Heart left ventricle (tissue), 16 donors: ENCODE results near the gene MAS1L. TPM values are rescaled to one million over a fixed set of nuclear protein-coding genes. Genes with fewer than 3 reads are reported as not detected.

Experiments used
- ATAC-seq, 4 donors: fragments of 200-7000 bp; cut with Tn5 transposase; one replicate each; pipeline ENCODE4 v1.9.1; 2020 to 2022; ENCODE audit warnings: moderate library complexity in 4 of 4, mild to moderate bottlenecking in 3 of 4, moderate number of reproducible peaks in 1 of 4
- DNase-seq, 5 donors: peaks; one replicate each; pipeline ENCODE4 v3.0.0-alpha.2; 2020
- H3K27ac ChIP-seq, 12 donors: fragments of 200-600 bp; sonication (generic) in 4 of 12; one replicate each; pipeline versions ENCODE4 v1.5.0 to v1.8.0; 2016 to 2022; ENCODE audit warnings: mild to moderate bottlenecking in 2 of 12
- H3K27me3 ChIP-seq, 9 donors: fragments of 200-600 bp; sonication (generic) in 2 of 9; one replicate each; pipeline versions ENCODE4 v1.5.1 to v1.8.0; 2016 to 2022; ENCODE audit warnings: mild to moderate bottlenecking in 3 of 9
- H3K36me3 ChIP-seq, 9 donors: fragments of 200-600 bp; sonication (generic) in 2 of 9; one replicate each; pipeline versions ENCODE4 v1.5.0 to v1.8.0; 2018 to 2022; ENCODE audit warnings: mild to moderate bottlenecking in 2 of 9
- H3K4me1 ChIP-seq, 12 donors: fragments of 200-600 bp; sonication (generic) in 4 of 12; one replicate each; pipeline versions ENCODE4 v1.5.0 to v1.8.0; 2016 to 2022; ENCODE audit warnings: mild to moderate bottlenecking in 3 of 12
- H3K4me3 ChIP-seq, 12 donors: fragments of 200-600 bp; sonication (generic) in 4 of 12; one replicate each; pipeline versions ENCODE4 v1.5.0 to v1.8.0; 2017 to 2022; ENCODE audit warnings: mild to moderate bottlenecking in 9 of 12, moderate library complexity in 4 of 12
- H3K9me3 ChIP-seq, 12 donors: fragments of 200-600 bp; sonication (generic) in 4 of 12; one replicate each; pipeline versions ENCODE4 v1.5.0 to v1.8.0; 2016 to 2022; ENCODE audit warnings: mild to moderate bottlenecking in 1 of 12
- POLR2A ChIP-seq, 2 donors: fragments of 450-650 bp; IDR thresholded peaks; one replicate each; pipeline ENCODE4 v1.6.1; 2017; ENCODE audit warnings: antibody characterized with exemption in 2 of 2, mild to moderate bottlenecking in 2 of 2, moderate library complexity in 2 of 2
- WGBS, 4 donors: extraction: QIAGEN DNeasy Blood & Tissue Kit in 2 of 4; methylation state at CpG; one replicate each; pipeline versions ENCODE4 v1.1.5 to v1.1.7; 2013 to 2018; 5-methylcytosine and 5-hydroxymethylcytosine counted together
- intact Hi-C, 10 donors: fragments of 100-400 bp; cut with DNase I; formaldehyde crosslinking; loops; one replicate each; pipeline versions ENCODE4 v1.11.1 to v1.14.2; 2022
- polyA plus RNA-seq, 2 donors: library from polyadenylated mRNA; stranded (reverse); fragments of 200-250 nt; gene quantifications; one replicate each; pipeline ENCODE4 v1.2.3, GENCODE V29; 2013
- total RNA-seq, 9 donors: library from RNA; depleted of rRNA in 2 of 9; stranded (reverse); fragments of >200 nt in 2 of 9; fragmentation: NEBNext Ultra II Directional in 3 of 9; extraction: Animal tissue kit (Norgen Biotek cat#: 25700) in 3 of 9; gene quantifications; one replicate each; pipeline versions ENCODE4 v1.1.0 to v1.2.4, GENCODE V29; 2016 to 2023
- TF ChIP-seq, protein P1 (sequence below), 12 donors: fragments of 200-600 bp; sonication (generic) in 4 of 12; IDR thresholded peaks; one replicate each; pipeline versions ENCODE4 v1.5.0 to v1.8.0; 2018 to 2022; ENCODE audit warnings: antibody characterized with exemption in 12 of 12, mild to moderate bottlenecking in 5 of 12
- donor health status: ischemic (EF 13 %, LVEDD 7.1; RV severe dilation, severe dysfunction).
- donor health status: healthy with polysubstance abuse.
- donor health status: DM: no; HTN: yes; CAD: no.
- donor health status: DM: no; HTN: no; CAD: no.
- donor health status: ischemic (EF 25% LVEDD 6.9; RV normal size, moderate dysfunction).
- donor health status: ischemic (EF 25% LVEDD 5.7; RV mildly dilated, moderate dysfunction).
- donor health status: healthy.
- donor health status: DM: yes; HTN: yes; CAD: no.
- donor health status: ischemic (EF 35%, LVEDD 5.7; RV mildly dilated, moderate dysfunction).
- donor health status: nonischemic (EF 11% LVEDD 7.7; RV severe dilation, severe dysfunction).
- donor health status: DM: yes; HTN: yes; CAD: no.
- donor health status: PGD.
- donor health status: ischemic (EF 29% LVEDD 5.4; RV normal size, mild dysfunction).
- donor health status: nonischemic (EF 23%, LVEDD 6.1; RV moderate dilation, normal function).

The MAS1L gene
- total and polyA plus RNA-seq, 11 donors = not detected

DNA sequence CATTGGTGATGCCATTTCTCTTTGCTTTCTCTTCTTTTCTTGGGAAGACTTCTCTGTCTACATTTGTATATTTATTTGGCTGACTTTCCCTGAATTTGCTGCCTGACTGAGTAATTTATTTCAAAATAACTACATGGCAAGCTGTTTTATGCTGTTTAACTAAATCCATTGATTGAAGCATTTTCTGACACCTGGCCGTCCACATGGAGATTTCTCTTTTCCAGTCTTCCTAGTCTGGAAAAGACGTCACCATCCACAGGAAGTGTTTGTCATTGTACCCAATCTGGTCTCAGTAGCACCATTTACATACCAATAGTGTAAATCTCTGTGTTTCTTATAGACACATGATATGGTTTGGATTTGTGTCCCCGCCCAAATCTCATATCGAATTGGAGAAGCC is 9.2 kb upstream of the MAS1L start:
- no peaks in the 10 kb centered on the region for H3K9me3 ChIP-seq
- no peak overlapping the region for H3K4me3 ChIP-seq
- no peak overlapping the region for H3K27ac ChIP-seq
- WGBS, 4 donors = 69 to 81% (median 77%) methylated on average over 4 of the region's 4 CpGs
- peaks cover 0 to 20% (median 0%) of the 10 kb centered on the region in 9 donors for H3K27me3 ChIP-seq
- intact Hi-C loops = no loop called here
- TF ChIP-seq, protein P1, sequence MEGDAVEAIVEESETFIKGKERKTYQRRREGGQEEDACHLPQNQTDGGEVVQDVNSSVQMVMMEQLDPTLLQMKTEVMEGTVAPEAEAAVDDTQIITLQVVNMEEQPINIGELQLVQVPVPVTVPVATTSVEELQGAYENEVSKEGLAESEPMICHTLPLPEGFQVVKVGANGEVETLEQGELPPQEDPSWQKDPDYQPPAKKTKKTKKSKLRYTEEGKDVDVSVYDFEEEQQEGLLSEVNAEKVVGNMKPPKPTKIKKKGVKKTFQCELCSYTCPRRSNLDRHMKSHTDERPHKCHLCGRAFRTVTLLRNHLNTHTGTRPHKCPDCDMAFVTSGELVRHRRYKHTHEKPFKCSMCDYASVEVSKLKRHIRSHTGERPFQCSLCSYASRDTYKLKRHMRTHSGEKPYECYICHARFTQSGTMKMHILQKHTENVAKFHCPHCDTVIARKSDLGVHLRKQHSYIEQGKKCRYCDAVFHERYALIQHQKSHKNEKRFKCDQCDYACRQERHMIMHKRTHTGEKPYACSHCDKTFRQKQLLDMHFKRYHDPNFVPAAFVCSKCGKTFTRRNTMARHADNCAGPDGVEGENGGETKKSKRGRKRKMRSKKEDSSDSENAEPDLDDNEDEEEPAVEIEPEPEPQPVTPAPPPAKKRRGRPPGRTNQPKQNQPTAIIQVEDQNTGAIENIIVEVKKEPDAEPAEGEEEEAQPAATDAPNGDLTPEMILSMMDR (IDR thresholded peaks at IDR 0.05) = no peak
- TF ChIP-seq POLR2A (IDR thresholded peaks at IDR 0.05) = no peak
- no peak for DNase-seq
- no peaks in the 10 kb centered on the region for H3K4me1 ChIP-seq
- no peaks in the 10 kb centered on the region for H3K36me3 ChIP-seq
- ATAC-seq = no peak

DNA sequence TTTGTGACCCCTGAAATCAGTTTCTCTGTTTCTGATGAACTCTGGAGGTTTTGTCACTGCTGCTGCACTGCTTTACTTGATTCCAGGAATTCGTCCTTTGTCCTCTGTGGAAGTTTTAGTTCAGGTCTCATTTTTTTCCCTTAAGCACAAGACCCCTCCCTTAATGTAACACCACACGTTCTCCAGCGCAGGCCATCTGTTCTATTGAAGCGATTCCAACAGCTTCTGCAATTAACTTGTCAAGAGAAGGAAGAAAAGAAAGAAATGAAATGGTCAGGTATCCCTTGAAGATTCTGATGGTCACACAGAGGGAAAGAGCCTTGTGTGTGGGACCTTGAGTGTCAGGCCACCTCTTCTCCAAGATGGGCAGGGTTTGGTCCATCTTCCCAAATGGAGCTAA is 7.8 kb upstream of the MAS1L start:
- no peak overlapping the region for H3K4me3 ChIP-seq
- no peak for TF ChIP-seq POLR2A (IDR thresholded peaks at IDR 0.05)
- intact Hi-C loops = no loop called here
- 65 to 76% (median 70%) methylated on average over 4 of the region's 4 CpGs for WGBS, 4 donors
- no peak overlapping the region for H3K27ac ChIP-seq
- no peak for ATAC-seq
- DNase-seq = no peak
- H3K36me3 ChIP-seq = no peaks in the 10 kb centered on the region
- H3K9me3 ChIP-seq = no peaks in the 10 kb centered on the region
- peaks cover 0 to 10% (median 0%) of the 10 kb centered on the region in 9 donors for H3K27me3 ChIP-seq
- no peaks in the 10 kb centered on the region for H3K4me1 ChIP-seq

DNA sequence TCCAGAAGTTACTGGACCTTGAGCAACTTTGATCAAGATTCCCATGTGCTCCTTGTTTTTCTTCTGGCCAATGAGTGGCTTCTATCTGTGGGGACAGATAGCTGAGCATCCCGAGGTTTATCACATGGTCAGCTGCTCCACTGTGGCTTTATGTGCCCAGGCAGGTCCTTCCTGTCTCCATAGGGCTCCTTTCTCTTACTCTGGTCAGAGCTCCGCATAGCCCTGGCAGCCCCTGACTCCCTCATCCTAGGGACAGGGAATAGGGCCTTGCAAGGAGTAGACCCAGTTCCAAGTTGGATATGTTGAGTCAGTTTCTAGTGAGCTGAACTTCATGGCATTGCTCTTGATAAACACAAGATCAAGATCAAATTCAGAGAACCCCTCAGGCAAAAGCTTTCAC is 6.4 kb upstream of the MAS1L start:
- H3K4me3 ChIP-seq = no peak overlapping the region
- no peak for TF ChIP-seq POLR2A (IDR thresholded peaks at IDR 0.05)
- TF ChIP-seq, protein P1 (IDR thresholded peaks at IDR 0.05) = no peak
- ATAC-seq (no peak), DNase-seq (no peak)
- no peaks in the 10 kb centered on the region for H3K4me1 ChIP-seq
- intact Hi-C loops = no loop called here
- 48 to 67% (median 63%) methylated on average over 2 of the region's 2 CpGs for WGBS, 4 donors
- H3K9me3 ChIP-seq = no peaks in the 10 kb centered on the region
- H3K36me3 ChIP-seq = no peaks in the 10 kb centered on the region
- peaks cover 0 to 7% (median 0%) of the 10 kb centered on the region in 9 donors for H3K27me3 ChIP-seq
- H3K27ac ChIP-seq = no peak overlapping the region

DNA sequence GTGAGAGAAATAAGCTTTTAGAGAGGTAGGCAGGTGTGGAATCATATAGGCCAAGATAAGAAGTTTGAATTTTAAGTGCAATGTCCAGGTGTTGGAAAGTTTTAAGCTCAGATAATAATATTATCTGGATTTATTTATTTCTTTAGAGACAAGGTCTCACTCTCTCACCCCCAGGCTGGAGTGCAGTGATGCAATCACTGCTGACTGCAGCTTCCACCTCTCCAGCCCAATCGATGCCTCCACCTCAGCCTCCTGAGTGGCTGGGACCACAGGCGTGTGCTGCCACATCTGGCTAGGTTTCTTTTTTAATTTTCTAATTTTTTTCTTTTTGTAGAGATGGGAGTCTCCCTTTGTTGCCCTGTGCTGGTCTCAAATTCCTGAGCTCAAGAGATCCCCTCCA is 5.5 kb upstream of the MAS1L start:
- TF ChIP-seq, protein P1 (IDR thresholded peaks at IDR 0.05) = no peak
- no peak for TF ChIP-seq POLR2A (IDR thresholded peaks at IDR 0.05)
- Histone ChIP-seq H3K27me3 (peaks cover 0 to 7% (median 0%) of the 10 kb centered on the region in 9 donors), H3K9me3 (no peaks in the 10 kb centered on the region), H3K4me3 (no peak overlapping the region), H3K27ac (no peak overlapping the region), H3K36me3 (no peaks in the 10 kb centered on the region), H3K4me1 (no peaks in the 10 kb centered on the region)
- ATAC-seq (no peak), DNase-seq (no peak)
- intact Hi-C loops = no loop called here
- WGBS, 4 donors = 67 to 76% (median 72%) methylated on average over 2 of the region's 2 CpGs

DNA sequence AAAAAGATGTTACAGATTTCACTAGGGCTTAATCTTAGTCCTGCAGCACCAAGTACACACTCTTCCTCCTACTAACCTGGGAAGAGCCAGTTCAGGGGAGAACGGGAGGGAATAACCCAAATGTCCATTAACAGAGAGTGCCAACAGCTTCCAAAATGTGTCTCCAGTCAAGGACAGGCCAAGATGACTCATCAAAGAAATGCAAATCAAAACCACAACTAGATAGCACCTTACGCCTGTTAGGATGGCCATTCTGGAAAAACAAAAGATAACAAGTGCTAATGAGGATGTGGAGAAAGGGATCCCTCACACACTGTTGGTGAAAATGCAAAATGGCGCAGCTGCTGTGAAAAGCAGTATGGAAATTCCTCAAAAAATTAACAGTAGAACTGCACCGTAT is 3.8 kb upstream of the MAS1L start:
- Histone ChIP-seq H3K4me3 (no peak overlapping the region), H3K9me3 (no peaks in the 10 kb centered on the region), H3K27ac (no peak overlapping the region), H3K4me1 (no peaks in the 10 kb centered on the region), H3K27me3 (peaks cover 0 to 4% (median 0%) of the 10 kb centered on the region in 9 donors), H3K36me3 (no peaks in the 10 kb centered on the region)
- WGBS, 4 donors = 69 to 81% (median 72%) methylated on average over 4 of the region's 4 CpGs
- no peak for TF ChIP-seq POLR2A (IDR thresholded peaks at IDR 0.05)
- TF ChIP-seq, protein P1 (IDR thresholded peaks at IDR 0.05) = no peak
- intact Hi-C loops = no loop called here
- no peak for DNase-seq
- no peak for ATAC-seq
